Measurements from ENCODE around the gene CCL24.

GRCh38 chr7:75813084-75813483, 522 bp downstream of the CCL24 start:
- no peak for TF ChIP-seq CTCF (IDR thresholded peaks at IDR 0.05 in 2 of 3, conservative IDR thresholded peaks at IDR 0.05 in 1 of 3; ENCODE audit: control insufficient read depth in 2 of 3, extremely low read depth in 1 of 3, insufficient read depth in 1 of 3, low read depth in 3 of 3, low read length in 3 of 3)
- TF ChIP-seq IRF3 (IDR thresholded peaks at IDR 0.05) = no peak
- no peak for TF ChIP-seq NFIC (IDR thresholded peaks at IDR 0.05; ENCODE audit: low read depth, low read length)
- no peak for TF ChIP-seq CBX3 (IDR thresholded peaks at IDR 0.05; ENCODE audit: borderline replicate concordance, low read depth)
- TF ChIP-seq ATF3 (IDR thresholded peaks at IDR 0.05; ENCODE audit: borderline replicate concordance, extremely low read depth, low read depth, low read length) = no peak
- TF ChIP-seq CEBPB (IDR thresholded peaks at IDR 0.05; ENCODE audit: borderline replicate concordance in 1 of 2, low read depth in 2 of 2, low read length in 2 of 2) = no peak
- TF ChIP-seq ESRRA (IDR thresholded peaks at IDR 0.05; ENCODE audit: low read length) = no peak

All from GM12878 (cell line).